ENCODE data around the gene LUZP2.

LUZP2 gene

DNA sequence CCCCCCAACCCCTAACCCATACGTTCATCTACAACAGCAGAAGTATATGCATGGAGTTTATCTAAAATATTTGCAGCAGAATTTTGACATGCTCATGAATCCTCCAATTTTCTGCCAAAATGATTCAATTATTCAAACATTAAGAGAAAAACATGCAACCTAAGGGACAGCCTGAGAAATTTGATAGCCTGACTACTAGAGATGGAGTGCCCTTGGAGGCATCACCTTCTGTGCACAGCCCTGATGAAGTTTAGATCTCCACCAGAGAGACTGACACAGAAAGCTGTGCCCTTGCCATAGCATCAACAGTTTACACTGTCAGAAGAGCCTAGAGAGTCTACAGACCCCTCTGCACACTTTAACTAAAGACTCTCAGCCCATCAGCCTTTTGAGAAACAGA lies 217.7 kb downstream of the LUZP2 start:
- H3K4me1 ChIP-seq (ENCODE audit: control insufficient read depth, insufficient read depth, low read length) = no peaks in the 10 kb centered on the region
- H3K9me3 ChIP-seq (ENCODE audit: control insufficient read depth, insufficient read depth, low read length) = no peaks in the 10 kb centered on the region
- no peaks in the 10 kb centered on the region for H3K36me3 ChIP-seq (ENCODE audit: control insufficient read depth, insufficient read depth, low read length)
- H3K9ac ChIP-seq (ENCODE audit: low read depth, low read length) = no peak overlapping the region
- no peak overlapping the region for H3K27ac ChIP-seq (ENCODE audit: low read depth, low read length)
- H3K27me3 ChIP-seq (ENCODE audit: control insufficient read depth, insufficient read depth, low read length) = no peaks in the 10 kb centered on the region
- H3K4me3 ChIP-seq (ENCODE audit: low read depth, low read length) = no peak overlapping the region

DNA sequence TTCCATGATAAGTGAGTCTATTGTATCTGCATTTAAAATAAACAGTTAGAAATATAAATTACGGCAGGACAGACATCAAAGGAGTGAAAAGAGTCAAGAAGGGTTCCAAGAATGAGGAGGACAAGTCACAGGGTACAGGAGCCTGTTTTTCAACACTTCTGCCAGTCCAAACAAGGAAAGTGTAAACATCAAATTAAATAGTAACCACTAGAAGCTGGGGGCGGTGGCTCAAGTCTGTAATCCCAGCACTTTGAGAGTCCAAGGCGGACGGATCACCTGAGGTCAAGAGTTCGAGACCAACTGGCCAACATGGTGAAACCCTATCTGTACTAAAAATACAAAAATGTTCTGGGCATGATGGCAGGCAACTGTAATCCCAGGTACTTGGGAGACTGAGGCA lies 219.6 kb downstream of the LUZP2 start:
- H3K4me3 ChIP-seq (ENCODE audit: low read depth, low read length) = no peak overlapping the region
- no peaks in the 10 kb centered on the region for H3K36me3 ChIP-seq (ENCODE audit: control insufficient read depth, insufficient read depth, low read length)
- H3K9me3 ChIP-seq (ENCODE audit: control insufficient read depth, insufficient read depth, low read length) = no peaks in the 10 kb centered on the region
- H3K27me3 ChIP-seq (ENCODE audit: control insufficient read depth, insufficient read depth, low read length) = no peaks in the 10 kb centered on the region
- H3K9ac ChIP-seq (ENCODE audit: low read depth, low read length) = no peak overlapping the region
- H3K4me1 ChIP-seq (ENCODE audit: control insufficient read depth, insufficient read depth, low read length) = no peaks in the 10 kb centered on the region
- no peak overlapping the region for H3K27ac ChIP-seq (ENCODE audit: low read depth, low read length)

DNA sequence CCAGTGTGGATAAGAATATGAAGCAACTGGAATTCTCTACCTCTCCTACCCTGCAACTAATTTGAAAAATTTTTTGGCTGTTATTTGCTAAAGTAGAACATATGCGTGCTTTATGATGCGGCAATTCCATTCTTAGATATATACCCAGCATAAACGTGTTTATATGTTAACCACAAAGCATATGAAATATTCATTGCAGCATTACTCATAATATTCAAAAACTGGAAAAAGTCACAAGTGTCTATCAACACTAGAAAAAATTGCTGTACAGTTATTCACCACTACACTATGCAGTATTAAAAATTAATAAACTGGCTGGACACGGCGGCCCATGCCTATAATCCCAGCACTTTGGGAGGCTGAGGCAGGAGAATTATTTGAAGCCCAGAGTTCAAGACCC lies 226.4 kb downstream of the LUZP2 start:
- Histone ChIP-seq H3K27me3 (ENCODE audit: control insufficient read depth, insufficient read depth, low read length) (no peaks in the 10 kb centered on the region), H3K27ac (ENCODE audit: low read depth, low read length) (no peak overlapping the region), H3K9ac (ENCODE audit: low read depth, low read length) (no peak overlapping the region), H3K4me1 (ENCODE audit: control insufficient read depth, insufficient read depth, low read length) (no peaks in the 10 kb centered on the region), H3K9me3 (ENCODE audit: control insufficient read depth, insufficient read depth, low read length) (peaks cover 6% of the 10 kb centered on the region; the same call in 1 of the 2 replicates), H3K4me3 (ENCODE audit: low read depth, low read length) (no peak overlapping the region), H3K36me3 (ENCODE audit: control insufficient read depth, insufficient read depth, low read length) (no peaks in the 10 kb centered on the region)

DNA sequence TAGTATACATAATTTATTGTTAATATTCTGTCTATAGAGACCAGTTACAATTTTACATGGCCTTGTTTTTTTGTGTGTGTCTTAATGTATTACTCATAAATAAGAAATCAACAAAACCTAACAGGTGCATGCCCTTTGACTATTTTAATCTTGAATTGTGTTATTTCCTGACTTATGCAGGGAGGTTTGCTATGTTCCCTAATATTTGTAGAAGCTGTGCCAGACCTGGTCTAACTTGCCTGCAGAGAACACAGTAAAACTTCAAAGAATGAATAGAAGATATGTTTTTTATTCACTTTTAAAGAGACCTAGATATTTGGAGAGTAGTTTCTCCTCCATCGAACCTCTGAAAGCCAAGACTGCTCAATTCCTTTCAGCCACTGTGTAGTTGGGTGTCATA lies 234.7 kb downstream of the LUZP2 start:
- H3K36me3 ChIP-seq (ENCODE audit: control insufficient read depth, insufficient read depth, low read length) = no peaks in the 10 kb centered on the region
- no peak overlapping the region for H3K27ac ChIP-seq (ENCODE audit: low read depth, low read length)
- H3K4me1 ChIP-seq (ENCODE audit: control insufficient read depth, insufficient read depth, low read length) = no peaks in the 10 kb centered on the region
- no peaks in the 10 kb centered on the region for H3K9me3 ChIP-seq (ENCODE audit: control insufficient read depth, insufficient read depth, low read length)
- H3K9ac ChIP-seq (ENCODE audit: low read depth, low read length) = no peak overlapping the region
- H3K27me3 ChIP-seq (ENCODE audit: control insufficient read depth, insufficient read depth, low read length) = no peaks in the 10 kb centered on the region
- H3K4me3 ChIP-seq (ENCODE audit: low read depth, low read length) = no peak overlapping the region

DNA sequence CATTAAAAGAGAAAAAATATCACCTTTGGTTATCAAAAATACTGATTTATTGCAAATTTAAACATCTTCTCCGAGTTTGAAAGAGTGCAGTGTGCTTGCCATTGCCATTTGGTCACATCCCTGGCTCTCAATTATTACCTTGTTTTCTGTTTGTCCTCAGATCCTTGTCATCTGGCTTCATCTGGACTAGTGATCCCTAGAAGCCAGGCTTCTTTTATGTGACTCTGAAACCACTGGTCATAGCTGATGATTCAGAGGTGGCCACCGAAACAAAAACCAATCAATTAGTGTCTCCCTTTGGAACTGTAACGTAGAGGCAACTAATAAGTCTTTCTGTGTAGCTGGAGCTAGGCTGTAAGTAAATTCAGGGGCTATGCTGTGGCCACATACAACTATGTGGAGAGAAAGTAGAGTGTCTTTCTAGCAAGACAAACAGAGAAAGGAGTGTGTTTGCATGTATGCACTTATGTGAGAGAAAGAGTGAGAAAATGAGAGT lies 237.9 kb downstream of the LUZP2 start:
- Histone ChIP-seq H3K4me3 (ENCODE audit: low read depth, low read length) (no peak overlapping the region), H3K4me1 (ENCODE audit: control insufficient read depth, insufficient read depth, low read length) (peaks cover 7% of the 10 kb centered on the region; the same call in 1 of the 2 replicates), H3K9ac (ENCODE audit: low read depth, low read length) (no peak overlapping the region), H3K27me3 (ENCODE audit: control insufficient read depth, insufficient read depth, low read length) (no peaks in the 10 kb centered on the region), H3K9me3 (ENCODE audit: control insufficient read depth, insufficient read depth, low read length) (no peaks in the 10 kb centered on the region), H3K36me3 (ENCODE audit: control insufficient read depth, insufficient read depth, low read length) (no peaks in the 10 kb centered on the region), H3K27ac (ENCODE audit: low read depth, low read length) (no peak overlapping the region)

DNA sequence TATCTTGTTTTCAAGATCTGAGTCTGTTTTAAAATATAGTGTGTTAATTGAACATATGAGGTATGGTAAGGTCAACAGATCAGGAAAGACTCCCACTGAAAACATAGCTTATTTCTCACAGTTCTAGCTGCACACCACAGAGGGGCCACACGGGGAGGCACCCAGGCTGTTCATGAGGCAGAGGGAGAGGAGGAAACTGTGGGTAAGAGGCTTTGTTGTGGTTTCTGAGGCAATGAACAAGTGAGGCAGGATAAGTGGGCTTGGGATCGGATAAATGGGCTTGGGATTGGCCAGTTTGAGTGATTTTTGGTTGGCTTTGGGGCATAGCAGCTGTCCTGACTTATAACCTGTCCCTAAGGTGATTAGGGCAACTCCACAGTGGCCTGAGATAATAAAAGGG lies 242.1 kb downstream of the LUZP2 start:
- Histone ChIP-seq H3K9me3 (ENCODE audit: control insufficient read depth, insufficient read depth, low read length) (no peaks in the 10 kb centered on the region), H3K4me3 (ENCODE audit: low read depth, low read length) (no peak overlapping the region), H3K9ac (ENCODE audit: low read depth, low read length) (no peak overlapping the region), H3K4me1 (ENCODE audit: control insufficient read depth, insufficient read depth, low read length) (peaks cover 7% of the 10 kb centered on the region; the same call in 1 of the 2 replicates), H3K36me3 (ENCODE audit: control insufficient read depth, insufficient read depth, low read length) (no peaks in the 10 kb centered on the region), H3K27me3 (ENCODE audit: control insufficient read depth, insufficient read depth, low read length) (no peaks in the 10 kb centered on the region), H3K27ac (ENCODE audit: low read depth, low read length) (no peak overlapping the region)

DNA sequence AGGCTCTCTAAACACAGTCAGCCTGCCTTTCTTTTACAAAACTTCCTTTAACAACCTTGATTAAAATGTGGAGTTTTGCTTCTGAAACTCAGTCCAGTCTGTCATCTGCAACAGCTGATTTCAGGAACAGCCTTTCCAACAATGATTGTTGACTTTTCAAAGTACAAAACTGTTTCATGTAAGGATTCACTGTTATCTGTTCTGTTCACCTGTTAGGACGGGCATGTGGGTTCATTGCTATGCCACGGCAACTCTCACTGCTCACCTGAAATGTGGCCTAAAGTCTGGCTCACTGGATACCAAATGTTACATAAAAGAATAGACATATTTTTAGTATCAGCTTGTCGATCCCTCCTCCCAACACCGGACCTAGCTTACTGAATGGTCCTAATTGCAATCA lies 242.8 kb downstream of the LUZP2 start:
- no peak overlapping the region for H3K4me3 ChIP-seq (ENCODE audit: low read depth, low read length)
- H3K36me3 ChIP-seq (ENCODE audit: control insufficient read depth, insufficient read depth, low read length) = no peaks in the 10 kb centered on the region
- H3K9me3 ChIP-seq (ENCODE audit: control insufficient read depth, insufficient read depth, low read length) = no peaks in the 10 kb centered on the region

DNA sequence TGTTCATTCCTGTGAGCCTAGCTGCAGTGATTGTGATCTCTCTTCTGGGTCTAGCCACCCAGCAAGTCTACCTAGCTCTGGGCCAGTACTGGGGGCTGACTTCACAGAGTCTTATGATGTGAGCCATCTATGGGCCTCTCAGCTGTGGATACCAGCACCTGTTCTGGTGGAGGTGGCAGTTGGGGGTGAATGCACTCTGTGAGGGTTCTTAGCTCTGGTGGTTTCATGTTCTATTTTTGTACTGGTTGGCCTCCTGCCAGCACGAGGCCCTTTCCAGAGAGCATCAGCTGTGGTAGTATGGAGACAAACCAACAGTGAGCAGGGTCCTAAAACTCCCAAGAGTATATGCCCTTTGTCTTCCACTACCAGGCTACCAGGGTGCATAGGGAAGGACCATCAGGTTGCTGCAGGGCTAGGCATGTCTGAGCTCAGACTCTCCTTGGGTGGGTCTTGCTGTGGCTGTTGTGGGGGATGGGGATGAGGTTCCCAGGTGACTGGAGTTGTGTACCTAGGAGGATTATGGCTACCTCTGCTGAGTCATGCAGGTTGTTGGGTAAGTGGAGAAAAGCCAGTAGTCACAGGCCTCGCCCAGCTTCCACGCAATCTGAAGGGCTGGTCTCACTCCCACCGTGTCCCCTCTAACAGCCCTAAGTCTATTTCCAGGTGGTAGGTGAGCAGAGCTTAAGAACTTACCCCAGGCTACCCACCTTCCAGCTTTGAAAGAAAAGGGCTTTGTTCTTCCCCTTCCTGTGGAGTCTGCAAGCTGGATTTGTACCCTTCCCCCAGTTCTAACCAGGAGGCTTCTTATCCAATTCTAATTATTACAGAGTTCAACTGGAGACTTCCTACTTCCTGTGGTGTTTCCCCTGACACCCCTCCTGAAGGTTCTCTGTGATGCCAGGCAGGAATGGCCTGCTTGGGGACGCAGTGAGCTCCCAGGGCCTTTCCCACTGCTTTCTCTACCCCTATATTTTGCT lies 250.7 kb downstream of the LUZP2 start:
- H3K4me3 ChIP-seq (ENCODE audit: low read depth, low read length) = no peak overlapping the region
- no peaks in the 10 kb centered on the region for H3K36me3 ChIP-seq (ENCODE audit: control insufficient read depth, insufficient read depth, low read length)
- H3K9me3 ChIP-seq (ENCODE audit: control insufficient read depth, insufficient read depth, low read length) = no peaks in the 10 kb centered on the region
- H3K9ac ChIP-seq (ENCODE audit: low read depth, low read length) = no peak overlapping the region
- H3K4me1 ChIP-seq (ENCODE audit: control insufficient read depth, insufficient read depth, low read length) = no peaks in the 10 kb centered on the region
- H3K27ac ChIP-seq (ENCODE audit: low read depth, low read length) = no peak overlapping the region
- H3K27me3 ChIP-seq (ENCODE audit: control insufficient read depth, insufficient read depth, low read length) = no peaks in the 10 kb centered on the region

More for the DNA sequence above, 242.8 kb downstream of the LUZP2 start:
- Histone ChIP-seq H3K27me3 (ENCODE audit: control insufficient read depth, insufficient read depth, low read length) (no peaks in the 10 kb centered on the region), H3K27ac (ENCODE audit: low read depth, low read length) (no peak overlapping the region), H3K4me1 (ENCODE audit: control insufficient read depth, insufficient read depth, low read length) (peaks cover 7% of the 10 kb centered on the region; the same call in 1 of the 2 replicates), H3K9ac (ENCODE audit: low read depth, low read length) (no peak overlapping the region)

DNA sequence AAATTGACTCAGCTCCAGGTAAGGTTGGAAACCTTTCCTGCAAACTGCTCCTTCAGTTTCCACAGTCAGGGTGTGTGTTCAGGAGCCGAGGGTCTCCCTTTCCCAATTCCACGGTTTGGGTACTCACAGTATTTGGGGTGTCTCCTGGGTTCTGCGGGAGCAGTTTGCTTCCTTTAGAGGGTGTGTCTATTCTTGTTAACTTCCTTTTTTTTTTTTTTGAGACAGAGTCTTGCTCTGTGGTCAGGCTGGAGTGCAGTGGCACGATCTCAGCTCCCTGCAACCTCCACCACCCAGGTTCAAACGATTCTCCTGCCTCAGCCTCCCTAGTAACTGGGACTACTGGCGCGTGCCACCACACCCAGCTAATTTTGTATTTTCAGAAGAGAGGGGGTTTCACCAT lies 251.4 kb downstream of the LUZP2 start:
- no peak overlapping the region for H3K9ac ChIP-seq (ENCODE audit: low read depth, low read length)
- no peak overlapping the region for H3K4me3 ChIP-seq (ENCODE audit: low read depth, low read length)
- no peaks in the 10 kb centered on the region for H3K9me3 ChIP-seq (ENCODE audit: control insufficient read depth, insufficient read depth, low read length)
- no peaks in the 10 kb centered on the region for H3K4me1 ChIP-seq (ENCODE audit: control insufficient read depth, insufficient read depth, low read length)
- H3K27me3 ChIP-seq (ENCODE audit: control insufficient read depth, insufficient read depth, low read length) = no peaks in the 10 kb centered on the region
- H3K27ac ChIP-seq (ENCODE audit: low read depth, low read length) = no peak overlapping the region
- no peaks in the 10 kb centered on the region for H3K36me3 ChIP-seq (ENCODE audit: control insufficient read depth, insufficient read depth, low read length)

DNA sequence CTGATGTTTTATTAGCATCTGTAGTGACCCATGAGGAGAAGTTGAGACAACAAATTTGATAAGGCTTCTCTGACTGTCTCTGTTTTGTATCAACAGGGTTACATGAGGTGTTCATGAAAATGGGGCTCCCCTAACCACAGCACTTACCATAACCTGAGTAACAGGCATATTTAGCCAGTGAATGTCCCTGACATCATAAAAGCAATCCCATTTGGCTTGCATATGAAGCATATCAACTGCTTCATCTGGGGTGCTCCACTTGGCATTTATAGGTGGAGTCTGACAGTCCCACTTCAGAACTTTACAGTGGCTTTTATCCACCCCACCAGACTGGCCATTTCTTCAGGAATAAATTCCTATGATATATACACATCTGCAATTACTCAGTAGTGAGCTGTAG lies 257.6 kb downstream of the LUZP2 start:
- H3K27ac ChIP-seq (ENCODE audit: low read depth, low read length) = no peak overlapping the region
- H3K9me3 ChIP-seq (ENCODE audit: control insufficient read depth, insufficient read depth, low read length) = no peaks in the 10 kb centered on the region
- H3K27me3 ChIP-seq (ENCODE audit: control insufficient read depth, insufficient read depth, low read length) = no peaks in the 10 kb centered on the region
- H3K4me3 ChIP-seq (ENCODE audit: low read depth, low read length) = no peak overlapping the region
- peaks cover 13% of the 10 kb centered on the region for H3K4me1 ChIP-seq (ENCODE audit: control insufficient read depth, insufficient read depth, low read length)
- H3K36me3 ChIP-seq (ENCODE audit: control insufficient read depth, insufficient read depth, low read length) = no peaks in the 10 kb centered on the region
- H3K9ac ChIP-seq (ENCODE audit: low read depth, low read length) = no peak overlapping the region

DNA sequence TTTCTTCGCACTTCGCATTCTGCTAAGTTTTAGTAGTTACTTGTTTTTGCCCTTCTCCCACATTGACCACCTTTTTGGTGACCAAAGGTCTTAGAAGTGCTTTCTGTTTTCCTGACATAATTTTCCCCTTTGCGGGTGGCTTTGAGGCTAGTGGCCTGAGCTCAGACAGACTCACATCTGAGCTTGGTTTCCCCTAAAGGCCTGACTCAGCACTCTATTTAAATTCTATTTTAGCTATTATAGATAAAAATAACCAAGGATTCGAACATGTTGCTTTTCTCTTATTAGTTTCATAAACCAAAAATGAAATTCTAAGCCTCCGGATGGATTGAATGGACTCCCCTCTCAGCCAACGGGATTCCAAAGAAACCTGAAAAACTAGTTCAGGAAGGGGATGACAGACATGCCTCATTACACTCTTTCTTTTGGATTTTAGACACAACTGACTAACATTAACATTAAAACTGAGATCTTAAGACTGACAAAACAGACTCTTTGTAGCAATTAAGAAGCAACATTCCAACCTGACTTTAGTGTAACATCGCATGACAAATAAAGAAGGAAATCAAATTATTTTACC lies 258.5 kb downstream of the LUZP2 start:
- Histone ChIP-seq H3K9ac (ENCODE audit: low read depth, low read length) (no peak overlapping the region), H3K4me1 (ENCODE audit: control insufficient read depth, insufficient read depth, low read length) (peaks cover 15% of the 10 kb centered on the region)

More for the DNA sequence above, 258.5 kb downstream of the LUZP2 start:
- H3K27me3 ChIP-seq (ENCODE audit: control insufficient read depth, insufficient read depth, low read length) = no peaks in the 10 kb centered on the region
- no peak overlapping the region for H3K27ac ChIP-seq (ENCODE audit: low read depth, low read length)
- no peak overlapping the region for H3K4me3 ChIP-seq (ENCODE audit: low read depth, low read length)
- H3K9me3 ChIP-seq (ENCODE audit: control insufficient read depth, insufficient read depth, low read length) = no peaks in the 10 kb centered on the region
- no peaks in the 10 kb centered on the region for H3K36me3 ChIP-seq (ENCODE audit: control insufficient read depth, insufficient read depth, low read length)
